ENCODE results near the gene PSAP.

The PSAP gene

DNA sequence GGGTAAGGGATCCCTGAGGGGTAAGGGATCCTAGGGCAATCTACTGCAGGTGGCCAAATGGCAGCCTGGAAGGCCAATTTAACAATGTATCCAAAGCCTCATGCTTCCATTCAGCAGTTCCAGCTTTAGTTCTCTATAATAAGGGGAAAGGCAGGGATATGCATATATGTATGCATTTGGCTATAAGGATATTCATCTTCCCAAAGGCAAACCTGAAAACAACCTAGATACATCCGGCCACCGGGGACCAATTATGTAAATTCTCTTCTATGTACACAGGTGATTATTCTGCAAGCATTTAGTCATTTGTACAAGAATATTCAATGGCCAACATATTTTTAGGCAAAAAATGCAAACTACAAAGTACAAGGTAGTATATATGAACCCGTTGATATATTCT lies 26.7 kb downstream of the PSAP start:
- DNase-seq = no peak

DNA sequence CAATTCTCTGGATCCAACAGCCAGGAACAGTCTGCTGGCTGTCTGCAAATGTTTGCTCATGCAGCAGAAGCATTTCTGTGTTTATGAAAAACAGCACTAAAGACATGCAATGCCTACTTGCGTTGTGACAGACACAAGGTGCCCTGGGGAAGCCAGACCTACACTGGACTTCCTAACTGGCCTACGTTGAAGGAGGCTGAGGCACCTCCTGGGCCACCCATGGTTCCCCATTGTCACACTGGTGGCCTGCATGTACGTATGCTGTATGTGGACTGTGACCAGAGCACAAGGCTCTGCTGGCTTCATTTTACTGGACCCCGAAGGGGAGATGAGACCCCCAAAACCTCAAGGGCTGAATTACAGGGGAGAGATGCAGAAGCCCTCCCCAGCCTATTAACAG lies 27.7 kb downstream of the PSAP start:
- no peak for DNase-seq

DNA sequence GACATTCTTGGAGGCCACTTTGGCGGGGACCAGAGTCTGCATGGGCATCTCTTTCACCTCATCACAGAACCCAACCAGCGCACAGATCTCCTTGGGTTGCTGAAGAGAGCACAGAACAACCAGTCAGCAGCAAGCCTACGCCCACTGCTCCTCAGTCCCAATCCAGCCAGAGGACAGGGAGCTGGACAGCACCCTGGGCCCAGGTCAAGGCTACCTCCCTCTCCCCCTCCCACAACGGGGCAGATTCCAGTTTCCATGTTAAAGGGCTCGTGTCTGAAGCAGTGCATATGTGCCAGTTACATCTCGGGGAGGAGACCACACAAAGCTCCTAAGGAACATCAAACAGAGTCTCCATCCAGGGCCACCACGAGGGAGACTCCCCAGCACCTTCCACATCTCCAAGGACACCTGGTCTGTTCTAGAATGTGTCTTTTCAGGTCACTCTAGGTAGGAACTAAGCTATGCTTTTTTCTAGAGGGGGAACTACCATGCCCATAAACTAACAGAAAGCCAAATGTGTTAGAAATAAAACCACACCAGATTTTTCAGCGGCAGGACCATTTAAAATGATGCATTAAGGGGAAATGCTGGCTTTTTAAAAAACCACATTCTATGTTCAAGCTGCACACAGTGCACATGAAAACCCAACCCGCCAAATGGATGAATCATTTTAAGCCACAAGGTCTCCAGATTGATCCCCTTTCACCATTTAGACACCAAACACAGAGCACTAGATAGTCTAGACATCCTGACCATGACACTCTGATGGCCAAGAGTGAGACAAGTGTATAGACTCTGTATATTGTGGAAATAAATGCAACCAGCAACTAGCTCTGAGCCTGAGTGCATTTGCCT lies 28.9 kb downstream of the PSAP start:
- no peak for DNase-seq

DNA sequence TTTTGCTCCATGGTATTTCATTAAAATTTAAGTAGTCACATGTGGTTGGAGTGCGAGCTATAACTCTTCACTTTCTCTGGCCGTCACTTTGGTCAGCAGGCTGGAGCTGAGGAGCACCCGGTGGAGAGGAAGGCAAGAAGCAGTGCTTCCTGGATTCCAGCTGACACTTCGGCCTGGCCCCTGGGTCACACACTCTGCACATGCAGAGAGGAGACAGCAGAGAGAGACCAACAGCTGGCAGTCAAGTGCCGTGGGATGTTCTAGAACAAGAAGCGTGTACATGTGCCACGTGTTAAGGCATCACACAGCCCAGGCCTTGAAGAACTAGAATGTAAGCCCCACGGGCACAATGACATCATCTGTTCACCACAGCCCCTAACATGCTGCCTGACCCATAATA lies 30.1 kb downstream of the PSAP start:
- no peak for DNase-seq

DNA sequence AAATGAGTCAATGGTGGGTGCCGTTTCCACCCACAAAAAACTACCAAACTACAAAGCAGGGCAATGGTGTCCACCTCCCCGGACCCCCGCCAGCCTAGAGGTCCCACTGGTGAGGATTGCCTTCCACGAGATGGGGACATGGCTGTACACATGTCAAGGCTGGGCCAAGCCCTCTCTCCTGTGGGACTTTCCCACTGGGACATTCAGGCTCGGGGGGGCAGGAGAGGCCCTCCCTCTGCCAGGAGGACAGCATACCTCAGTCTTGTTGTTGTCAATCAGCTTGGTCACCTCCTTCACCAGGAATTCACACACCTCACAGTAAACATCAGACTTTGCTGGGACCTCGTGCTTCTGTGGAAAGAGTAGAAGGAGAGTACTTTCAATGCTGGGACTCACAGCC lies 31.1 kb downstream of the PSAP start:
- DNase-seq = no peak

DNA sequence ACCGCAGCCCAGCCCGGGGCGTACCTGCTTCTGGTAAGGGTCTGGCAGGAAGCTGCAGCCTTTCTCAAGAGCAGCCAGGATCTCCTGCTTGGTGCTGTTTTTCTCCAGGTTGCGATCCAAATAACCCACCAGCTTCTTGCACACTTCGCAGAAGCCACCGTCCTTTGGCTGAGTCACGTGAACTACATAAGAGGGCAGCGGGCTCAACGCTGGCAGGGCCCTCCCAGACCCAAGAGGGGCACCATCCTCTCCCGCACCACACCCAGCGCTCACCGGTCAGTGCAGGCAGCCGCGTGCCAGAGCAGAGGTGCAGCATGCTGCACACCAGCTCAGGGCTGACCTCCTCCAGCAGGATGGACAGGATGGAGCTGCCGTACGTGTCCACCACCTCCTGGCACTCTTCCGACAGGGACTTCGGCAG lies 31.6 kb downstream of the PSAP start:
- DNase-seq = no peak

DNA sequence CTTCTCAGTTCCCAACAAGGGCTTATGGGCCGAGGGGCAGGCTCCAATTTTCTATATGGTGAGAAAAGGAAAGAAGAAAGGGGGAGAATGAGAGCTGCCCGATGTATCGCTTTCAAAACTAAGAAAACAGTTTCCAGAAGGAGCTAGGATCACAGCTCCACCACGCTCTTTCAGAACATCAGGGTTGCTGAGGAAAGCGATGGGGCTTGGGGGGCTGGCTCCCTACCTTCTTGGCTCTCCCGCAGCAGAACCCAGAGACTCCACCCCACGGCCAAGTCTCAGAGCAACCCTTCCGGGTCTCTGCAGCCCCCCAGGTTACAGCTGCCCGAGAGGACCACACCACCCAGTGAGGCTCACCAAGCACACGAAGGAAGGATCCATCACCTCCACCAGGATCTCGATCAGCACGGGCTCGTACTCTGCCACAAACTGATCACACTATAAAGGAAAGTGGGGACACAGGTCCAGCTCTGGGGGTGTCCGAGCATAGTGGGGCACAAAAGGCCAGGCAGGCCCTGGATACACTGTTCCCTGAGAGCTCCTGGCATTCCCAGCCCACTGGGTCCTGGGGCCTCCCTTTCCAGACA lies 32.3 kb downstream of the PSAP start:
- DNase-seq = no peak

DNA sequence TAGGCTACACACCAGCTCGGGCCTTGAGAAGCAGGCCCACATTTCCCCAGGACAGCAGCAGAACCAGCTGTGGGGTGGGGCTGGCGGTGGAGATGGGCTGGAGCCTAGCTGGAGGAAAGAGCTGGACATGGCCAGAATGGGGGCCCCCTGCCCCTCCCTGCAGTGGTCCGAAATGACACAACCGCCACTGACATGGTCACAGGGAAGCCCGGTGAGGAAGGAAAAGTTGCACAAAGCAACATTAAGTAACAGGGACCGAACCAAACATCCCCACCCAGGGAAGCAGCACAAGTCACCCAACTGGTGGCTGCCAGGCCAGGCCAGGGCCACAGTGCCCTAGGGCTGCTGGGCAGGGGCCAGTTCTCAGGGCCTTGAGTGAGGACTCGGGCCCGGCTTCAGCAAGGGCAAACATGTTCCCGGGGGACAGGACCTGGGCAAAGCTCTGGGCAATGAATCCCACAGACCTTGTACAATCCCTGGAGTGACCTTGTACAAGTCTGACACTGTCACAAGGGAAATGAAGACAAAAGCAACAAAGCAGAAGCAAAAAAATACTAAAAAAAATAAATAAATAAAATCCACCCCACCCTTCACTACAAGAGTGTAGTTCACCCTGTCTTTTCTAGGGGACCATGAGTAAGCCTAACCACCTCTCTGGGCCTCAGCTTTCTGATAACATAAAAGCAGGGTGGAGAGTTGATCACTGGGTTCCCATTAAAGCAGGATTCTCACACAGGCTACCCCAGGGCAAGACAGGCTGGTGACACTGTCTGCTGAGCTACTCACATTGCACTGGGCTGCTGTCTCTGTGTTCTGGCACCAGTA lies 33.0 kb downstream of the PSAP start:
- no peak for DNase-seq

DNA sequence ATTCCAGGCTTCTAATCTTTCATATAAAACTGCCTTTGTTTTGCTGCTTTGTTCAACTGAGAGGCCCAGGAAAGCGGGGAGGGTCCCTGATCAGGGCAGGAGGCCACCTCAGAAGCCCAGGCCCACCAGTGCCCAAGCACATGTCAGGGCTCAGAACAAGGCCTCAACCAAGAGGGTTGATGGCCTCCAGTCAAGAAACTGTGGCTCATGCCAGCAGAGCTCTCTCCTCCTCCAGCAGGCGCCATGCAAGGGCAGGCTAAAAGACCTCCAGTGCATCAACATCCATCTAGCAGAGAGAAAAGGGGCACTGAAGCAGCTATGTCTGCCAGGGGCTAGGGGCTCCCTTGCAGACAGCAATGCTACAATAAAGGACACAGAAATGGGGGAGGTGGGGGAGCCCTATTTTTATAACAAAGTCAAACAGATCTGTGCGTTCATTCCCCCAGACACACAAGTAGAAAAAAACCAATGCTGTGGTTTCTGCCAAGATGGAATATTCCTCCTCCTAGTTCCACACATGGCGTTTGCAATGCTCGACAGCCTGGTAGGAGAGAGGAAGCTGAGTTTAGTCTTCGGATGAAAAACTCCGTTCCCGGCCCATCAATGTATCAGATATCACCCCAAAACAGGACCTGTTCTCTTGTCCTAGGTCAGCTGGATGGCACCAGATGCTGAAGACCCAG lies 34.0 kb downstream of the PSAP start:
- no peak for DNase-seq

DNA sequence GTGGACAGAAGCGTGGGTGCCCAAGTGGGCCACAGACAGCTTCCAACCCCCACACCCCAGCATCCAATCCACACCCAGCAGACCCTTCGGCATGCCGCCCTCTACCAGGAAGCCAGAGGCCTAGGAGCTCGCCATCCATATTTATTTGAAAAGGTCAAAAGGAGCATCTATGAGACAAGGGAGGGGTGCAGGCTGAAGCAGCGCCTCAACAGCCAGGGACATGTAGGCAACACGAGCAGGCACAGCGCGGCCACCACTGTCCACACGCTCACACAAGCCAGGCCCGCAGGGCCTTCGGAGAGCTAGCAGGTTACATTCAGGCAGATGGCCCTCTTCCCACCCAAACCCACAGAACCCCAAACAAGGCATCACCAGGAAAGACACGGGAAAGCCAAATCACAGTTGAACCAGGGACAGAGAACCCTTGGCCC lies 34.6 kb downstream of the PSAP start:
- no peak for DNase-seq

DNA sequence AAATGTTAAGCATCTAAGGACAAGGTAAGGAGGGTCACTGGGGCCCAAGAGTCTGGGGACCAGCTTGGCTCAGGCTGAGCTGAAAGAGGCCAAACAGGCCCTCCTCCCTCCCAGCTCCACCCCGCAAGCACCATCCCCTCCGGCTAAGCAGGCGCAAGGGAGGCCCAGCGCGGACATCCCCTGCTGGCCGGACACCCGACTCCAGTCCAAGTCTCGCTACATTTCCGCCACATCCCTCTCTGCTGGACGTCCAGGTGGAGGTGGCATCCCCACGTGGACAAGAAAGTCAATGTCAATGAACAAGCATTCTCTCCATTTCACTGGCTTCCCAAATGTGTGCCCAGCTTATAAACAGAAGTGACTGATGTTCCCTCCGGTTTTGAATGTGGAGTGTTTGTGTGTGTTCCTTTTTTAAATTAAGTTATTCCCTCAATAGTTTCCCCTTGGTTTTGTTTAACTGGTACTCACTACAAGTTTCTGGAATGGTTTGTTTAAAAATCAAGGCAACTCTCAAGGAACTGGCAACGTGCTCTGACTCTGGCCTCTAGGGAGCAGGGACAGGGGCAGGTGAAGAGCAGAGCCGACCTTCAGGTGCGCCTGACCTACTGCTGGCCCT lies 35.4 kb downstream of the PSAP start:
- DNase-seq = no peak

DNA sequence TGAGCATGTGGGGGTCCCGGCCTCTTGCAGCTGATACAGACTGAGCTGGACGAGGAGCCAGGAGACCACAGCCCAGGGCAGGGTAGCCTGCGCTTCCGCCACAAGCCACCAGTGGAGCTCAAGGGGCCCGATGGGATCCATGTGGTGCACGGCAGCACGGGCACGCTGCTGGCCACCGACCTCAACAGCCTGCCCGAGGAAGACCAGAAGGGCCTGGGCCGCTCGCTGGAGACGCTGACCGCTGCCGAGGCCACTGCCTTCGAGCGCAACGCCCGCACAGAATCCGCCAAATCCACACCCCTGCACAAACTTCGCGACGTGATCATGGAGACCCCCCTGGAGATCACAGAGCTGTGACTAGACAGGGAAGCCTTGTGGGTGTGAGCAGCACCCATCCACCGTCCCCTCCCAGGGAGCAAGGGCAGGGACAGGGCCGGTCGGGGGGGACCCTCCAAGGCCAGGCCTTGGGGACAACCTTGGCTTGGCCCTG lies 36.1 kb downstream of the PSAP start:
- DNase-seq = no peak

DNA sequence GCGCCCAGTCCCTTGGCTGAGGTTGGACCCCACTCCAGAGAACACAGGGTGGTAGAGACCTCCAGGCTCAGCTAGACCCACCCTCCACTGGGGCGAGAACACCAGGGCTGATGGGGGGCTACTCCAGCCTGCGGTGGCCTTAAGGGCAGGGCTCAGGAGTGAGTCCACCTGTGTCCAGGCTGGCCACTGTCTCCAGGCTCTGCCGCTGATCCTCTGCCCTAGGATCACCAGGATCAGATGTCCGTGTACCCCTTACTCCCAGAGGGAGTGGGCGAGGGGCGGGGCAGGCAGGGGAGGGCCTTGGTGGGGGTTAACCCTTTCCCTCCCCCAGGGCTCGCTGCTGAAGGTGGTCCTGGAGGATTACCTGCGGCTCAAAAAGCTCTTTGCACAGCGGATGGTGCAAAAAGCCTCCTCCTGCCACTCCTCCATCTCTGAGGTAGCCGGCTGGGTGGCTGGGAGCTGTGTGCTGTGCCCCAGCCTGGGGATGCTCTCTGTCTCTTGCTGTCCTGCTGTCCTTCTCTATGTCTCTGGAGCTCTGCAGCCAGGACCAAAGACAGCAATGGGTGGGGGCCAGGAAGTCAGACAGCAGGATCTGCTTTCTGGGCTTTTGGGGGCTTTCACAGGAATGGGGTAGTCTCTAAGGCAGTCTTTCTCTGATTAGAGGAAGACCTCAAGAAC lies 38.0 kb downstream of the PSAP start:
- no peak for DNase-seq

DNA sequence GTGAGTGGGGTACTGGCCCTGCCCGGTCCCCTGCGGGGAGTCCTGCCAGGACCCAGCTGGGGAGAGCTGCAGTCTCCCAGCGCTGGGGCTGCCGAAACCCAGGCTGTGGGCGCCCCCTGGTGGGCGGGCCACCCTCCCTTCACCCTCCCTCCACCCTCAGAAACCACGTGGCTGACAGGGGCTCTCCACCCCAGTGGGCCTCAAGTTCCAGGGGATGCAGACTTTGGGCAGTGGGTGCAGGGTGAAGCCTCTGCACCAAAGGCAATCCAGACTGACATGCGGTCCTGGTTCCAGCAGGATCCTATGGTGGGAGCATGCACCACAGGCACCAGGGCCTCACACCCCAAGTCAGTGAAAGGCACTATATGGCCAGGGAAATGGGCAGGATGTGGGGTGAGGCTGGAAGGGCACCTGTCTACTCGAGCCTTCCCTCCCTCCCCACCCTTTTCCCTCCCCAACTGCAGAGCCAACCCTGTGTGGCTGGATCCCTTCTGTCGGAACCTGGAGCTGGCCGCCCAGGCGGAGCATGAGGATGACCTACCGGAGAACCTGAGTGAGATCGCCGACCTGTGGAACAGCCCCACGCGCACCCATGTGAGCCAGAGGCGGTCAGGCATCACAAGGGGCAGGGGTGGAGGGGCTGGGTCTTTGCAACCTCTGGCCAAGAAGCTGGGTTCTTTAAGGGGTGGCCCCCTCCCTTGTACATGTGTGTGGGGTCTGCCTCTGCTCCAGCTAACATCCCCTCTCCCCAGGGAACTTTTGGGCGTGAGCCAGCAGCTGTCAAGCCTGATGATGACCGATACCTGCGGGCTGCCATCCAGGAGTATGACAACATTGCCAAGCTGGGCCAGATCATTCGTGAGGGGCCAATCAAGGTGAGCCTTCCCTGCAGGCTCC lies 38.8 kb downstream of the PSAP start:
- peak; percentile 86 for DNase-seq

DNA sequence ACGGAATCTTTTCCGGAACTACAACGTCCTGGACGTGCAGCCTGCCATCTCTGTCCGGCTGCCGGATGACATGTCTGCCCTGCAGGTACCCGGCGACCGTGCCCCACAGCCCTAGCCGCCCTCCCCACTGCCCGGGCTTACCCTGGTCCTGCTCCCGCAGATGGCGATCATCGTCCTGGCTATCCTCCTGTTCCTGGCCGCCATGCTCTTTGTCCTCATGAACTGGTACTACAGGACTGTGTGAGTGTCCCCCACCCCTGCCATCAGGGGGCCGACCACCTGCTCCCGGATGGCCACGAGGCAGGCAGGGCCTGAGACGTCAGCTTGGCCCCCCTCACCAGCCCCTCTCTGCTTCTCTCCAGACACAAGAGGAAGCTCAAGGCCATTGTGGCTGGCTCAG lies 39.7 kb downstream of the PSAP start:
- no peak for DNase-seq

DNA sequence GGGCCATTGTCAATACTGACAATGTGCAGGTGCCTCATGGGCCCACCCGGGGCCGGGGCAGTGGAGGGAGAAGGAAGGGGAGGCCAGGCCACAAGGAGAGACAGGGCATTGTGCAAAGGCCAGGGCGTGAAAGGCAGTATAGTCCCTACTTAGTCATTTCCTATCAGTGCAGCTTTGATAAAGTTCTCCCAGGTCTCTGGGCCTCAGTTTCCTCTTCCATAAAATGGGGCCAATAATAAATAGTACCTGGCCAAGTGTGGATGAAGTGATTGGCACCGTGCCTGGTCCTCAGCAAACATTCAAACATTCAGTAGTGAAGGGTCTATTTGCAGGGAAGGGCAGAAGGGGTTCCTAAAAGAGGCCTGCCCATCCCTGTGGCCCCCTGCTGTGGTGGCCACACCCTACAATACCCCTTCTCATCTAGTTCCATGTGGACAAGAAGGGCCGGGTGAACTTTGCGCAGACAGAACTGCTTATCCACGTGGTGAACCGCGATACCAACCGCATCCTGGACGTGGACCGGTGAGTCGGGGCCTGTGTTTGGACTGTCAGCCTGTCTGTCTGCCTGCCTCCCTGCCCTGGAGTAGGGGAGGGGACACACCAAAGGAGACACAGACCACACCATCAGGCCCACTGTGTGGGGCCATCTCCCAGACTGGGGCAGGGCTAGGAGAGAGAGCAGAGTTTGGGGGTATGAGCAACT lies 40.9 kb downstream of the PSAP start:
- DNase-seq = peak; percentile 17

DNA sequence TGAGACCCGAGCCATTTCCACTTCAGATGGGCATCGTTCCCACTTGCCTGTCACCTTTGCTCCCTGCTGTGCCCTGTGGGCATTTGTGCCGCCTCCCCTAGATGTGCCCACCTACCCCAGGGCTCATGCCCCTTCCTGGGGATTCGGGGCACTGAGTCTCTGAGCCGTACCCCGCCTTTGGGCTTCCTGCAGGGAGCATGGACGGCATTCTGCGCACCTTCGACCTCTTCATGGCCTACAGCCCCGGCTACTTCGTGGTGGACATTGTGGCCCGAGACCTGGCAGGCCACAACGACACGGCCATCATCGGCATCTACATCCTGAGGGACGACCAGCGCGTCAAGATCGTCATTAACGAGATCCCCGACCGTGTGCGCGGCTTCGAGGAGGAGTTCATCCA lies 41.4 kb downstream of the PSAP start:
- no peak for DNase-seq

DNA sequence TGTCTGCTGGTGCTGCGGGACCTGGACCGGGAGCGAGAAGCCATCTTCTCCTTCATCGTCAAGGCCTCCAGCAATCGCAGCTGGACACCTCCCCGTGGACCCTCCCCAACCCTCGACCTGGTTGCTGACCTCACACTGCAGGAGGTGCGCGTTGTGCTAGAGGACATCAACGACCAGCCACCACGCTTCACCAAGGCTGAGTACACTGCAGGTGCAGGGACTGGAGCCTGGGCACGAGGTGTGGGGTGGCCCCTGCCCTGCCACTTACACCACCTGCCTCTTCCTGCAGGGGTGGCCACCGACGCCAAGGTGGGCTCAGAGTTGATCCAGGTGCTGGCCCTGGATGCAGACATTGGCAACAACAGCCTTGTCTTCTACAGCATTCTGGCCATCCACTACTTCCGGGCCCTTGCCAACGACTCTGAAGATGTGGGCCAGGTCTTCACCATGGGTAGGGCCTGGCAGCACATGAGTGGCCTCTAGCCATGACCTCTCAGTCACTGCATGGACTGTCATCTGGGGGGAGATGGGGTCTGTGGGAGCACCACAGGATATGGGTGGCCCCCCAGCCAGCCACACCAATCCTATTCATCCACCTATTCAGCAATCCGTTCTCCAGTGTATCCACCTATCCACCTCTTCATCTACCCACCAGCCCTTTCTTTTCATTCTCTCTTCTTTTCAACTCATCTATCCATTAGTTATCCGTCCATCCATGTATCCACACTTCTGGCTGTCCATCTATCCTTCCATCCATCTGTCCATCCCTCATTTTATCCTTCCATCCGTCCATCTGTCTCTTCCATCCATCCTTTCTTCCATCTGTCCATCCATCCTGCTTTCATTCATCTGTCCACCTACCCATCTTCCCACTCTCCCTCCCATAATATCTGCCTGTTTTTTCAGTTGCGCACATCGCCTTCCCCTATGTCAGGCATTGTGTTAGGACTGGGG lies 43.2 kb downstream of the PSAP start:
- no peak for DNase-seq
